ENCODE data around the gene RANGAP1.

The RANGAP1 gene

GRCh38 chr22:41284465-41284864, 1.5 kb downstream of the RANGAP1 start:
- CTCF ChIA-PET: interaction anchor here (0.7 kb wide), 1 partner anchor 17 kb away, joined by 4 read pairs; the partner anchor contains the start of gene ZC3H7B

DNA sequence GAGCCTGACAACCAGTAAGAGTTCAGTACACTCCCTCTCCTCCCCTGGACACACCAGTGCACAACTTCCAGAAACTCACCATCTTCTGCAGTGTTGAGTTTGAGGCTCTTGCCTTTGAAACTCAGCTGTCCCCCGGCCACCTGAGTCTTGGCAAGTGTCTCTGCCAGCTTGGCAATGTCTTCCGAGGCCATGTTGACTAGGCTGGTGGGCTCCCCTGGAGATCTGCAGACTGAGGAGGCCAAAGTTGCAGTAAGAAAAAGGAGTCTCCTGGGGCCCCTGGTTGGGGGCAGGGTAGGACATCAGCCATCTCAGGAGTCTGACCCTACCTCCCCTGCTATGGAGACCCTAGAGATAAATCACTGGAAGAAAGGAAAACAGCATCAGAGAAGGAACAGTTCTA, 5.1 kb downstream of the RANGAP1 start:
- no peak for DNase-seq (ENCODE audit: low read depth, low spot score)
- ChIA-PET POLR2A (interaction anchor here (0.5 kb wide), 1 partner anchor 37 kb away, joined by 4 read pairs; no protein-coding TSS in a partner anchor), CTCF (interaction anchor here (1.0 to 1.6 kb wide), 5 partner anchors 10 to 358 kb away, joined by 3 to 8 read pairs (median 4); no protein-coding TSS in a partner anchor)
- H3K4me3 ChIP-seq (ENCODE audit: low read depth, low read length): no peak overlapping the region
- TF ChIP-seq, protein P1, sequence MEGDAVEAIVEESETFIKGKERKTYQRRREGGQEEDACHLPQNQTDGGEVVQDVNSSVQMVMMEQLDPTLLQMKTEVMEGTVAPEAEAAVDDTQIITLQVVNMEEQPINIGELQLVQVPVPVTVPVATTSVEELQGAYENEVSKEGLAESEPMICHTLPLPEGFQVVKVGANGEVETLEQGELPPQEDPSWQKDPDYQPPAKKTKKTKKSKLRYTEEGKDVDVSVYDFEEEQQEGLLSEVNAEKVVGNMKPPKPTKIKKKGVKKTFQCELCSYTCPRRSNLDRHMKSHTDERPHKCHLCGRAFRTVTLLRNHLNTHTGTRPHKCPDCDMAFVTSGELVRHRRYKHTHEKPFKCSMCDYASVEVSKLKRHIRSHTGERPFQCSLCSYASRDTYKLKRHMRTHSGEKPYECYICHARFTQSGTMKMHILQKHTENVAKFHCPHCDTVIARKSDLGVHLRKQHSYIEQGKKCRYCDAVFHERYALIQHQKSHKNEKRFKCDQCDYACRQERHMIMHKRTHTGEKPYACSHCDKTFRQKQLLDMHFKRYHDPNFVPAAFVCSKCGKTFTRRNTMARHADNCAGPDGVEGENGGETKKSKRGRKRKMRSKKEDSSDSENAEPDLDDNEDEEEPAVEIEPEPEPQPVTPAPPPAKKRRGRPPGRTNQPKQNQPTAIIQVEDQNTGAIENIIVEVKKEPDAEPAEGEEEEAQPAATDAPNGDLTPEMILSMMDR (IDR thresholded peaks at IDR 0.05; ENCODE audit: insufficient read depth, low read length, missing control alignments): no peak

More at GRCh38 chr22:41284465-41284864, 1.5 kb downstream of the RANGAP1 start:
- TF ChIP-seq, protein P1 (IDR thresholded peaks at IDR 0.05; ENCODE audit: insufficient read depth, low read length, missing control alignments): no peak
- no peak for DNase-seq (ENCODE audit: low read depth, low spot score)
- POLR2A ChIA-PET: interaction anchor here (0.6 kb wide), 1 partner anchor 355 kb away, joined by 3 read pairs; no protein-coding TSS in a partner anchor
- H3K4me3 ChIP-seq (ENCODE audit: low read depth, low read length): peak overlapping the region; percentile 81; the same call in 1 of the 2 replicates

- CTCF ChIA-PET: interaction anchor here (1.3 to 1.4 kb wide), 2 partner anchors 16 to 124 kb away, joined by 3 to 4 read pairs; no protein-coding TSS in a partner anchor
- TF ChIP-seq, protein P1 (IDR thresholded peaks at IDR 0.05; ENCODE audit: insufficient read depth, low read length, missing control alignments): no peak
- POLR2A ChIA-PET: interaction anchor here (0.6 kb wide), 1 partner anchor 72 kb away, joined by 3 read pairs; no protein-coding TSS in a partner anchor
- no peak overlapping the region for H3K4me3 ChIP-seq (ENCODE audit: low read depth, low read length)
- DNase-seq (ENCODE audit: low read depth, low spot score): no peak
These were observed 5.9 kb downstream of the RANGAP1 start for GRCh38 chr22:41280065-41280464.

- TF ChIP-seq, protein P1 (IDR thresholded peaks at IDR 0.05; ENCODE audit: insufficient read depth, low read length, missing control alignments): no peak
- ChIA-PET POLR2A (no interaction called here), CTCF (interaction anchor here (1.5 kb wide), 1 partner anchor 10 kb away, joined by 4 read pairs; no protein-coding TSS in a partner anchor)
- DNase-seq (ENCODE audit: low read depth, low spot score): no peak
- H3K4me3 ChIP-seq (ENCODE audit: low read depth, low read length): no peak overlapping the region
These were observed 11.1 kb downstream of the RANGAP1 start for GRCh38 chr22:41274856-41275255.

DNA sequence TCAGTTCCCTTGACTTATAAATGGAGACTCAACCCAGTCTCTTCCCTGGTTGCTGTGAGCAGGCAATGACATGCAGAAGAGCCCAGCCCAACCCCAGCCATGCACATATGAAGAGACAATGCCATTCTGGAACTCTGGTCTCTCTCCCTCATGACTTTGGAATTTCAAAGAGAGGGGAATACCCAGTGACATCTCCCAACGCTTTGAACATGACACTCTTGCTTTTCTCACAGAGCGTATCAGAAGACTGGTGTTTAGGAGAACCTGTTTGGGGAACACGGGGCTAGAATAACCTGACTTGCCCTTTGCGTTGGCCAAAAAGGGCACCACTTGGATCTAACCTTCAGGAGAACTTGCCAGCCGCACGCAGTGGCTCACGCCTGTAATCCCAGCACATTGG, 12.9 kb downstream of the RANGAP1 start:
- ChIA-PET CTCF (no interaction called here), POLR2A (no interaction called here)

GRCh38 chr22:41271787-41272186, 14.2 kb downstream of the RANGAP1 start:
- DNase-seq (ENCODE audit: low read depth, low spot score): no peak
- TF ChIP-seq, protein P1 (IDR thresholded peaks at IDR 0.05; ENCODE audit: insufficient read depth, low read length, missing control alignments): no peak
- H3K4me3 ChIP-seq (ENCODE audit: low read depth, low read length): no peak overlapping the region
- POLR2A ChIA-PET: no interaction called here
- CTCF ChIA-PET: interaction anchor here (0.9 to 2.0 kb wide), 2 partner anchors 10 to 28 kb away, joined by 3 to 8 read pairs; no protein-coding TSS in a partner anchor

More for the DNA sequence above, 12.9 kb downstream of the RANGAP1 start:
- no peak overlapping the region for H3K4me3 ChIP-seq (ENCODE audit: low read depth, low read length)
- no peak for DNase-seq (ENCODE audit: low read depth, low spot score)
- TF ChIP-seq, protein P1 (IDR thresholded peaks at IDR 0.05; ENCODE audit: insufficient read depth, low read length, missing control alignments): no peak
